SW 1271 (cell line): ENCODE data around the gene CRYBG1.
"Not testable (repeated sequence)": the region's sequence is repeated elsewhere in the genome, so short reads cannot be mapped to it uniquely, and the experiment has no call there.

Experiments
- DNase-seq, 2 experiments: peaks; one replicate each; lab custom pipeline; 2025; lab: John Stamatoyannopoulos, UW

Gene CRYBG1

GRCh38 chr6:106501960-106502371 lies 141.4 kb downstream of the CRYBG1 start:
- DNase-seq, result no peak

GRCh38 chr6:106502559-106502958 lies 142.0 kb downstream of the CRYBG1 start:
- no peak for DNase-seq

DNA sequence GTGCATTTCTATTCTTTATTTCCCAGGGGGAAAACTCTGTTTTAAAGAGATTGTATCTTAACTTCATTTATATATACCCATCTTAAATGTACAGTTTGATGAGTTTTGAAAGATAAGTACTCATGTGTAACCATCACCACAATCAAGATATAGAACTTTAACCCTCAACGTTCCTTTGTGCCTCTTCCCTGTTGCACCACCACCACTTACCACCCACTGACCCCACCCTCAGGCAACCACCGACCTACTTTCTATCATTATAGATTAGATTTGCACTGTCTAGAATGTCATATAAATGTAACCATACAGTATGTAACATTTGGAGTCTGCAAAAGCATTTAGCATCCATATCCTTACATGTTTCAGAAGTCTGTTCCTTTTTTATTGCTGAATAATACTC lies 147.8 kb downstream of the CRYBG1 start:
- no peak for DNase-seq

- no peak for DNase-seq
These were observed 148.3 kb downstream of the CRYBG1 start for GRCh38 chr6:106508834-106509233.

GRCh38 chr6:106509420-106510089 lies 149.0 kb downstream of the CRYBG1 start:
- no peak for DNase-seq

DNA sequence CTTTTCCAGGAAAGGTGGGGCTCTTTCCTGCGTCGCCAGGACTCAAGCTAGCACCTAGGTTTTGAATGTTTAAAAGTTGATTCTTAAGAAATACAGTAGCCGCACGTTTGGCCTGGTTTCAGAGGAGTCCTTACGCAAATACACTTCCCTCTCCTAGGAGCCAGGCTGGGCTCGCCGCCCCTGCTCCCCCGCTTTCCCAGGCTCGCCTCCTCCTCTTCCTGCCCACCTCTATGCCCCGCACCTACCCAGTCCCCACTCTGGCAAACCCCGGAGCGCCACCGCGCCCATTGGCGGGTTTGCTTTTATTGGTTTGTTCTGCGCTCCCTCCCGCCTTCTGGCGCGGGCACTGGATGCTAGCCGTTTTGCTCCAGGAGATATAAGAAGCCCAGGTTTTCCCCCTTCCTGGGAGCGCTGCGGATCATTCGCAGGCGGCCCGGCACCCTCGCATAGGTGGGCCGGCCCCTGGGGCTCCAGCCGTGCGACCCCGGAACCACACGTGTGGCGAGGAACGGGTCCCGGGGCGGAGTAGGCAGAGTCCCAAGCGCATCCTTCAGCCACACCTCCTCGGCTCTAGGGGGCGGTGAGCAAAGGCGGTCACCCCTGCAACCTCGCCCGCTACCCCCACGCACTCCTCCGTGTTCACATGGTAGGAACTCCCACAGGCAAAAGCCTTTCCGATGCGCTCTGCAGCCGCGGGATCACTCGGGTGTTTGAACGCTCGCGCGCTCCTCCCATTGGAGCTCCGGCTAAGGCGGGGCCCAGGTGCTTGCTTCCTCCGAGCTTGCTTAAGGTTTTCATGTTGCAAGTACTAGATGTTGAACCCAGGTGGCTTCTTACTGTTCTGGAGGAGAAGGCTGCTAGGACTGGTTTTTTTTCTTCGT lies 149.8 kb downstream of the CRYBG1 start:
- no peak for DNase-seq

GRCh38 chr6:106511288-106512047 lies 151.0 kb downstream of the CRYBG1 start:
- DNase-seq, result peak in 1 of 2 experiments; percentile 19

DNA sequence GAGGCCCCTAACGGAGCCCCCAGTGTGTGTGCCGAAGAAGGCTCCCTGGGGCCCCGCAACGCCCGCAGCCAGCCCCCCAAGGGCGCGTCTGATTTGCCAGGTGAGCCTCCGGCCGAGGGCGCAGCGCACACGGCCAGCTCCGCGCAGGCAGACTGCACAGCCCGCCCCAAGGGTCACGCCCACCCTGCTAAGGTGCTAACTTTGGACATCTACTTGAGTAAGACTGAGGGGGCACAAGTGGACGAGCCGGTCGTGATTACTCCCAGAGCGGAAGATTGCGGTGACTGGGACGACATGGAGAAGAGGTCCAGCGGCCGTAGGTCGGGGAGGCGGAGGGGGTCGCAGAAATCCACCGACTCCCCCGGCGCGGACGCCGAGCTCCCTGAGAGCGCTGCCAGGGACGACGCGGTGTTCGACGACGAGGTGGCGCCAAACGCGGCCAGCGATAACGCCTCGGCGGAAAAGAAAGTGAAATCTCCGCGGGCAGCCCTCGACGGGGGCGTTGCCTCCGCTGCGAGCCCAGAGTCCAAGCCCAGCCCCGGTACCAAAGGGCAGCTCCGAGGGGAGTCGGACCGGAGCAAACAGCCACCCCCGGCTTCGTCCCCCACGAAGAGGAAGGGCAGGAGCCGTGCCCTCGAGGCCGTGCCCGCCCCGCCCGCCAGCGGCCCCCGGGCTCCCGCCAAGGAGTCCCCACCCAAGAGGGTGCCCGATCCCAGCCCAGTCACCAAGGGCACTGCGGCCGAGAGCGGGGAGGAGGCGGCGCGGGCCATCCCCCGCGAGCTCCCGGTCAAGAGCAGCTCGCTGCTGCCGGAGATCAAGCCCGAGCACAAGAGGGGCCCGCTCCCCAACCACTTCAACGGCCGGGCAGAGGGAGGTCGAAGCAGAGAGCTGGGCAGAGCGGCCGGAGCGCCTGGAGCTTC lies 151.8 kb downstream of the CRYBG1 start:
- DNase-seq, result peak in 1 of 2 experiments; percentile 38

GRCh38 chr6:106512968-106513574 lies 152.6 kb downstream of the CRYBG1 start:
- no peak for DNase-seq

DNA sequence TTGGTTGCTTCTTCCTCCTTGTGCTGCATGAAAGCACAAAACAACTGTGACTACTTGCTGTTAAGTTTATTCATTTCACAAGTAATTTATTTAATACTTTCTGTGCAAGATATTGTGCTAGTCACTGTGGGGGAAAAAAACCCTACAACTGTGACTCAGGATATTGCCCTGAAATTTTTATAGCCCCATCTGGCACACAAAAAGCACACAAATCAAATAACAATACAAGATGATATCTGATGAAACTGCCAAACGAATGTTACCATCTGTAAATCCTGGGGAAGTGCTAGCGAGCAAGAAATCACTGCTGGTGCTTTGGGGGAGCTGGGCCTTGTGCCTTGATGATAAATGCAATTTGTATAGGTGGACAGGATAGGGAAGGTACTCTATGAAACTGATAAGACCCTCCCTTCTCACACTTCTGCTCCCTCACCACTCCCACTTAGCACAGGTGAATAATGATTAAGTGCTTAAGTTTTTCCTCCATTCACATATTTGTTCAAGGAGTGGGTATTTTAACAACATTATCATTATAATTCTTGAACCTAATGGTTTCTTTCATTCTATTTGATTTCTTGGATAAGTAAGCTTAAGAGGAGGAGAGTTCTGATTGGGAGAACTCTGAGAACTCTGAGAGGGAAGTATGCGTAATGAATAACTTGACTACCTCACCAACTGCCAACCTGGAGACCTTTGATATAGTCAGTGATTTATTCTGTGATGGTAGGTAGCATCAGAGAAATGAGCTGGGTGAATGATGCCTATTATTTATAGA lies 153.5 kb downstream of the CRYBG1 start:
- DNase-seq, result no peak

GRCh38 chr6:106514583-106514885 lies 154.0 kb downstream of the CRYBG1 start:
- no peak for DNase-seq

DNA sequence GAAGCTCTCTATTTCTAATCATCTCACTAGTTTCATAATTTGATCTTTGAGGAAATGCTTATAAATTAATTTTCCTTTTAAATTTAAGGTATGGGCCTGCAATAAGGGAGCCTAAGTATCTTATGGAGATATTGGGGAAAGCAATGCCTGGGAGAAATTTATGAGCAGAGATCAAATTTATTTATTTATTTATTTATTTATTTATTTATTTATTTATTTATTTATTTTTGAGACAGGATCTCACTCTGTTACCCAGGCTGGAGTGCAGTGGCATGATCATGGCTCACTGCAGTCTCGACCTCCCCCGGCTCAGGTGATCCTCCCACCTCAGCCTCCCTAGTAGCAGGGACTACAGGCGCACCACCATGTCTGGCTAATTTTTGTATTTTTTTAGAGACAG lies 155.1 kb downstream of the CRYBG1 start:
- DNase-seq, result not testable (repeated sequence)

- DNase-seq, result no peak
These were observed 156.1 kb downstream of the CRYBG1 start for GRCh38 chr6:106516616-106517015.

- DNase-seq, result no peak
These were observed 157.2 kb downstream of the CRYBG1 start for GRCh38 chr6:106517706-106518105.

- no peak for DNase-seq
These were observed 158.2 kb downstream of the CRYBG1 start for GRCh38 chr6:106518748-106519147.

DNA sequence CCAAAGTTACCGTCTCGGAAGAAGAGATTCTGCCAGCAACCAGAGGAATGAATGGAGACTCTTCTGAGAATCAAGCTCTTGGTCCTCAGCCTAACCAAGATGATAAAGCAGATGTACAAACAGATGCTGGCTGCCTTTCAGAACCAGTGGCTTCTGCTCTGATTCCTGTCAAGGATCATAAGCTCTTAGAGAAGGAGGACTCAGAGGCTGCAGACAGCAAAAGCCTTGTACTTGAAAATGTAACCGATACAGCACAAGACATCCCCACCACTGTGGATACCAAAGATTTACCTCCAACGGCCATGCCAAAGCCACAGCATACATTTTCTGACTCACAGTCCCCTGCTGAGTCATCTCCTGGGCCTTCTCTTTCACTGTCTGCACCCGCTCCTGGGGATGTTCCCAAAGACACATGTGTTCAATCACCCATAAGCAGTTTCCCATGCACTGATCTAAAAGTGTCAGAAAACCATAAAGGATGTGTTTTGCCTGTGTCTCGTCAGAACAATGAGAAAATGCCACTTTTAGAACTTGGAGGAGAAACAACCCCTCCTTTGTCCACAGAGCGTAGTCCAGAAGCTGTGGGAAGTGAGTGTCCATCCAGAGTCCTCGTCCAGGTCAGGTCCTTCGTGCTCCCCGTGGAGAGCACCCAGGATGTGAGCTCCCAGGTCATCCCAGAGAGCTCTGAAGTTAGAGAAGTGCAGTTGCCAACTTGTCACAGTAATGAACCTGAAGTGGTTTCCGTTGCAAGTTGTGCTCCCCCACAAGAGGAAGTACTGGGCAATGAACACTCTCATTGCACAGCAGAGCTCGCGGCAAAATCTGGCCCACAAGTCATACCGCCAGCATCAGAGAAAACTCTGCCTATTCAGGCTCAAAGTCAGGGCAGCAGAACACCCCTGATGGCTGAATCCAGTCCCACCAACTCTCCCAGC lies 159.2 kb downstream of the CRYBG1 start:
- DNase-seq, result peak in 1 of 2 experiments; percentile 61

DNA sequence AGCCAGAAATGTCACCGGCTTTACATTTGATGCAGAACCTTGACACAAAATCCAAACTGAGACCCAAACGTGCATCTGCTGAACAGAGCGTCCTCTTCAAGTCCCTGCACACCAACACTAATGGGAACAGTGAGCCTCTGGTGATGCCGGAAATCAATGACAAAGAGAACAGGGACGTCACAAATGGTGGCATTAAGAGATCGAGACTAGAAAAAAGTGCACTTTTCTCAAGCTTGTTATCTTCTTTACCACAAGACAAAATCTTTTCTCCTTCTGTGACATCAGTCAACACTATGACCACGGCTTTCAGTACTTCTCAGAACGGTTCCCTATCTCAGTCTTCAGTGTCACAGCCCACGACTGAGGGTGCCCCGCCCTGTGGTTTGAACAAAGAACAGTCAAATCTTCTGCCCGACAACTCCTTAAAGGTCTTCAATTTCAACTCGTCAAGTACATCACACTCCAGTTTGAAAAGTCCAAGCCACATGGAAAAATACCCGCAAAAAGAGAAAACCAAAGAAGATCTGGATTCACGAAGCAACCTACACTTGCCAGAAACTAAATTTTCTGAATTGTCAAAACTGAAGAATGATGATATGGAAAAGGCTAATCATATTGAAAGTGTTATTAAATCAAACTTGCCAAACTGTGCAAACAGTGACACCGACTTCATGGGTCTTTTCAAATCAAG lies 160.3 kb downstream of the CRYBG1 start:
- DNase-seq, result no peak

DNA sequence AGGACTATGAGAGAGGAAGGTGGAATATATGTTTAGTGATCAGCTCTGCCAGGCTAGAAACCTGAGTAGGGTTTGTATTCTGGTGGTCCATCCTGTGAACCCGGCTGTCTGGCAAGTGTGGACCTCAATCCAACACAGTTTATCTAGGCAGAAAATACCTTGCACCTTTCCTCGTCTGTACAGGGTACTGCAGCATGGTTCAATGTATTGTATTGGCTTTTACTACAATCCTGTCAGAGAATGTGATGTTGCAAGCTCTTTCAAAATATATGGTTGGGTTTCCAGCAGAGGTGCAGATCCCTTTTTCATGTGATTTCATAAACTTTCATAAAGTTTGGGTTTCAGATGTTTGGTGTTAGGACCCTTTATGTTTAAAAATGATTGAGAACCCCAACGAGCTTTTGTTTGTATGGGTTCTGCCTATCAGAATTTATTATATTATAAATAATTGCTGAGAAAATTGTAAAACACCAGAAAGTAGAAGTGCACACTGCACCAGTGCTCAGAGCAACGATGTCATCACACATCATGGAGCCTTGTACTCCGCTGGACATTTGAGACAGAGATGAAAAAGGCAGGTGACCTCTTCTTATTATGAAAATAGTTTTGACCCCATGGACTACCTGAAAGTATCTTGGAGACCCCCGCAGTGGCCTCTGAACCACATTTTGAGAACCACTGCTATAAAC lies 162.2 kb downstream of the CRYBG1 start:
- no peak for DNase-seq
